ENCODE results near the gene SH2D1B.
A peak's percentile ranks its signal among the peaks of the same experiment; 100 is the strongest.

DNA sequence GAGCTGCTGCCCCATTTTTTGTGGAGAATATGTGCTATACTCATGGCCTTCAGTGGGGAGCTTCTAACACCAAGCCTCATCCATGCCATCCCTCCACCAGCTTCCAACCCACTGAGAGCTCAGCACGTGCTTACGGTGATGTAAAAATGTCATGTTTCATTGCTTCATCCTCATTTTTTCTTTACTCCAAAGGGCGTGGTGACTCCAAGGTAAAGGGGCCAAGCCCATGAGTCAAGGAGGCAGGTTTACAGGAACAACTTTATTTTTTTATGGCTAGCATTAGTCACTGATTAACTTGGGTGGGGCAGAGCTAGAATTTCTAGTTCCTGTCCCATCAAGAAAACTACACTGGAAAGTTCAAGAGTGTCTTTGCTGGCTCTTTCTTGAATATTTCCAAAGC, 30.6 kb downstream of the SH2D1B start, which contains the start of gene C1orf226:
- TF ChIP-seq, protein P1, sequence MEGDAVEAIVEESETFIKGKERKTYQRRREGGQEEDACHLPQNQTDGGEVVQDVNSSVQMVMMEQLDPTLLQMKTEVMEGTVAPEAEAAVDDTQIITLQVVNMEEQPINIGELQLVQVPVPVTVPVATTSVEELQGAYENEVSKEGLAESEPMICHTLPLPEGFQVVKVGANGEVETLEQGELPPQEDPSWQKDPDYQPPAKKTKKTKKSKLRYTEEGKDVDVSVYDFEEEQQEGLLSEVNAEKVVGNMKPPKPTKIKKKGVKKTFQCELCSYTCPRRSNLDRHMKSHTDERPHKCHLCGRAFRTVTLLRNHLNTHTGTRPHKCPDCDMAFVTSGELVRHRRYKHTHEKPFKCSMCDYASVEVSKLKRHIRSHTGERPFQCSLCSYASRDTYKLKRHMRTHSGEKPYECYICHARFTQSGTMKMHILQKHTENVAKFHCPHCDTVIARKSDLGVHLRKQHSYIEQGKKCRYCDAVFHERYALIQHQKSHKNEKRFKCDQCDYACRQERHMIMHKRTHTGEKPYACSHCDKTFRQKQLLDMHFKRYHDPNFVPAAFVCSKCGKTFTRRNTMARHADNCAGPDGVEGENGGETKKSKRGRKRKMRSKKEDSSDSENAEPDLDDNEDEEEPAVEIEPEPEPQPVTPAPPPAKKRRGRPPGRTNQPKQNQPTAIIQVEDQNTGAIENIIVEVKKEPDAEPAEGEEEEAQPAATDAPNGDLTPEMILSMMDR (IDR thresholded peaks at IDR 0.05): no peak
- peak in 1 of 2 donors; percentile 70 for TF ChIP-seq POLR2A (IDR thresholded peaks at IDR 0.05)

All from Peyer's patch (tissue), 4 donors.